Thoracic aorta (tissue), 2 donors: Measurements from ENCODE around the gene ZNF385B. TPM values are rescaled to one million over a fixed set of nuclear protein-coding genes. Genes with fewer than 3 reads are reported as not detected.

Experiments used
- ATAC-seq: fragments of 150-250 bp; one replicate; pipeline ENCODE4 v1.8.0; 2017; ENCODE audit warnings: low read depth; ENCODE audit not compliant: insufficient number of reproducible peaks, low FRiP score
- DNase-seq: peaks from one replicate; pipeline ENCODE4 v3.0.0-alpha.2; 2020; ENCODE audit warnings: low spot score
- H3K27ac ChIP-seq, 2 donors: fragments of 200-600 bp; sonication (generic); 1 replicate in 1 of 2; 2 replicates in 1 of 2; pipeline ENCODE4 v1.5.1; 2016; ENCODE audit warnings: mild to moderate bottlenecking in 2 of 2, moderate library complexity in 2 of 2
- H3K27me3 ChIP-seq: fragments of 200-600 bp; sonication (generic); replicated peaks from 2 replicates; pipeline ENCODE4 v1.6.0; 2016; ENCODE audit warnings: mild to moderate bottlenecking; ENCODE audit not compliant: insufficient read depth
- H3K36me3 ChIP-seq: fragments of 200-600 bp; sonication (generic); one replicate; pipeline ENCODE4 v1.5.1; 2016
- H3K4me1 ChIP-seq, 2 donors: fragments of 200-600 bp; sonication (generic); 1 replicate in 1 of 2; 2 replicates in 1 of 2; pipeline versions ENCODE4 v1.5.1 to v1.6.0; 2016; ENCODE audit warnings: low read depth in 2 of 2, mild to moderate bottlenecking in 1 of 2; ENCODE audit not compliant: control insufficient read depth in 1 of 2
- H3K4me3 ChIP-seq: fragments of 200-600 bp; sonication (generic); 2 replicates; pipeline ENCODE4 v1.5.1; 2016; ENCODE audit warnings: mild to moderate bottlenecking
- H3K9me3 ChIP-seq: fragments of 200-600 bp; sonication (generic); 2 replicates; pipeline ENCODE4 v1.5.1; 2016
- total RNA-seq, 2 donors: library from RNA; depleted of rRNA; stranded (reverse); fragments of >200 nt; gene quantifications; one replicate each; pipeline versions ENCODE4 v1.1.0 to v1.2.3, GENCODE V29; 2016
- TF ChIP-seq, protein P1 (sequence below): fragments of 200-600 bp; sonication (generic); IDR thresholded peaks from one replicate; pipeline ENCODE4 v1.5.1; 2019; ENCODE audit warnings: antibody characterized with exemption

Gene ZNF385B
- total RNA-seq, 2 donors from 2014 or later, result 0.41 to 1.9 TPM

DNA sequence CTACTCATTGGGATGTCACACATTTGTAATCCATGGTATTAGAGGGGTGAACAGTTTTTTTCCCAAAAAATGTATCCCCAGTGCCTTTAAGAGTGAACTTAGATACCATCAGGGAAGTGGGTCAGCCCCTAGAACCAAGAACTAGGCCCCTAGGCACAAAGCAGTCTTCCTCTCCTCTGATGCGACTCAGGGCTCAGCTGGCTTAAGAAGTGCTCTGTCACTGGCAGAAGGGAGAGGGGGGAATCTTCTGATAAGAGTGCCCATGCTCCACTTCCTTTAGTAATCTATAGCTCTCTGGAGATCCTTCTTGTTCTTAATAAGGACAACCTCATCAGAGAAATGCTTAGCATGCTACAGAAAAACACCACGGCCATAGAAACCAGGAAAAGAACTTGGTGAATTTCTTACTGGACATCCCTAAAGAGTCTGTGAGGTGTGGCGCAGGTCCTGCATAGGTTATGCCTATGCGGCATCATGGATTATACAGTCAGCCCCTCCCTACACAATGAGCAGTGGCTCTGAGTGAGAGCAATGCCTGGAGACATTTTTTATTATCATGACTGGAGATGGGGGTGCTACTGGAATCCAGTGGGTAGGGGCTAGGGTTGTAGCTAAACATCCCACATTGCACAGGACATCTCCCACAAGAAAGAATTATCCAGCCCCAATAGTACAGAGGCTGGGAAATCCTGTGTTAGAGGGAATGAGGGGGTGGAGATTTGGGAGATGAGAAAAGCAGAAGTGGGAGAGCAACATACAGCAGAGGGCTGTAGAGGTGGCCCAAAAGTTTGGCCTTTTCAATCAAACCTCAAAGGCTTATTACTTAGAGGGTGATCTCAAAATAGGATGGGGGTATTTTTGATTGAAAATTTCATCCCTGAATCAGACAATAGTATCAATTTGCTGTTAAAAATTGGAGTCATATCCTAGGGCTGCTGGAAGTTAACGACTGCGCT lies 21.7 kb upstream of the ZNF385B start:
- ATAC-seq (no peak), DNase-seq (no peak)
- no peaks in the 10 kb centered on the region for H3K4me1 ChIP-seq
- H3K4me3 ChIP-seq, result no peak overlapping the region
- H3K9me3 ChIP-seq, result no peaks in the 10 kb centered on the region
- H3K36me3 ChIP-seq, result no peaks in the 10 kb centered on the region
- TF ChIP-seq, protein P1, sequence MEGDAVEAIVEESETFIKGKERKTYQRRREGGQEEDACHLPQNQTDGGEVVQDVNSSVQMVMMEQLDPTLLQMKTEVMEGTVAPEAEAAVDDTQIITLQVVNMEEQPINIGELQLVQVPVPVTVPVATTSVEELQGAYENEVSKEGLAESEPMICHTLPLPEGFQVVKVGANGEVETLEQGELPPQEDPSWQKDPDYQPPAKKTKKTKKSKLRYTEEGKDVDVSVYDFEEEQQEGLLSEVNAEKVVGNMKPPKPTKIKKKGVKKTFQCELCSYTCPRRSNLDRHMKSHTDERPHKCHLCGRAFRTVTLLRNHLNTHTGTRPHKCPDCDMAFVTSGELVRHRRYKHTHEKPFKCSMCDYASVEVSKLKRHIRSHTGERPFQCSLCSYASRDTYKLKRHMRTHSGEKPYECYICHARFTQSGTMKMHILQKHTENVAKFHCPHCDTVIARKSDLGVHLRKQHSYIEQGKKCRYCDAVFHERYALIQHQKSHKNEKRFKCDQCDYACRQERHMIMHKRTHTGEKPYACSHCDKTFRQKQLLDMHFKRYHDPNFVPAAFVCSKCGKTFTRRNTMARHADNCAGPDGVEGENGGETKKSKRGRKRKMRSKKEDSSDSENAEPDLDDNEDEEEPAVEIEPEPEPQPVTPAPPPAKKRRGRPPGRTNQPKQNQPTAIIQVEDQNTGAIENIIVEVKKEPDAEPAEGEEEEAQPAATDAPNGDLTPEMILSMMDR, result no peak
- no peaks in the 10 kb centered on the region for H3K27me3 ChIP-seq
- no peak overlapping the region for H3K27ac ChIP-seq

DNA sequence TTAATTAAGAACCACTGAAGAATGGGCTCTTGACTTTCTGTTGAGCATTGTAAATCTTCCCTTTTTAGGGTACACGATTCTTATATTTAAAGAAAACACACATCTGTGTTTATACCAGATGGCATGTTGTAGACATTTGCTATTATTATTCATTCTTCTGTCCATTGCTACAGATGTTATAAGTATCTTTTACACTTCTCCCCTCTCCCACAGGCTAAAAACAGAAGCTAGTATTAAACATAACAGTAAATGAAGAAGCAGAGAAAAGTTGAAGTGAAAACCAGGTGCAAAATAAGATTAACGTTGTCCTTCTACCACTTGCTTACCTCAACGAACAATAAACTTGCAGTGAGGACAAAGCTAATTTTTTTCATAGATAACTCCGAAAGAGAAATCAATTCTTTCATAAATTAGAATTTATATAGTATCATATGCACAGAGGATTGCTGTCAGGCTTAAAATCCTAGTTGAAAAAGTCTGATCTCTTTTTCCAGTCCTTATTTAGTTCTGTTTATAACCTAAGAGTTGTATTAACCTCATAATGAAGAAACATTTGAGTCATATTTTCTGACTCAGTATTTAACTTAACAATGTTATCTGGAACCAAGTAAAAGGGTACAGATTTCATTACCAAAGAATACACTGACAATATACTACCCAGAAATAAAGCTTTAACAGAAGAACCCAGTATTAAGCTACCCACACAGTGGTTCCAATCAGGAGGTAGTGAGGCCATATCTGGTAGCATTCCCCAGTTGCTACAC lies 16.4 kb upstream of the ZNF385B start:
- H3K9me3 ChIP-seq, result no peaks in the 10 kb centered on the region
- no peaks in the 10 kb centered on the region for H3K4me1 ChIP-seq
- H3K36me3 ChIP-seq, result no peaks in the 10 kb centered on the region
- ATAC-seq (no peak), DNase-seq (no peak)
- H3K4me3 ChIP-seq, result no peak overlapping the region
- no peak overlapping the region for H3K27ac ChIP-seq
- TF ChIP-seq, protein P1, result no peak
- no peaks in the 10 kb centered on the region for H3K27me3 ChIP-seq

DNA sequence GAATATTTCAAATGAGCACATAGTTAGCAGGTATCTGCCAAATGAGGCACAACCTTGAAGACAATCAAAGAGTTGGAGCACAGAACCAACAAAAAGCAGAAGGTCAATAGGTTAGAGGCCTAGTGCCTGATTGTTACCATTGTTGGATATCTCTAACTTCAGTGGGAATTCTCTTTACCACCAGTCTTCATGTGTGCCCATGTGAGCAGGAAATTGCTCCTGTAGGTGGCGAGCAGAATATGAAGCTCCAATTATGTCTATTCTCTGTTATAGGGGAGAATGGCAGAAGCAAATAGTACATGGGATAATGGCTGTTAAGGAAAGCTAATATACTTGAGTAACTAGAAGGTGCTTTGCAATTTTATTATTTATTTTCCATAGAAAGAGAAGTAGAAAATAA lies 14.9 kb upstream of the ZNF385B start:
- ATAC-seq (no peak), DNase-seq (no peak)
- H3K27ac ChIP-seq, result no peak overlapping the region
- H3K27me3 ChIP-seq, result no peaks in the 10 kb centered on the region
- TF ChIP-seq, protein P1, result no peak
- no peaks in the 10 kb centered on the region for H3K9me3 ChIP-seq
- no peaks in the 10 kb centered on the region for H3K4me1 ChIP-seq
- H3K4me3 ChIP-seq, result no peak overlapping the region
- H3K36me3 ChIP-seq, result no peaks in the 10 kb centered on the region

DNA sequence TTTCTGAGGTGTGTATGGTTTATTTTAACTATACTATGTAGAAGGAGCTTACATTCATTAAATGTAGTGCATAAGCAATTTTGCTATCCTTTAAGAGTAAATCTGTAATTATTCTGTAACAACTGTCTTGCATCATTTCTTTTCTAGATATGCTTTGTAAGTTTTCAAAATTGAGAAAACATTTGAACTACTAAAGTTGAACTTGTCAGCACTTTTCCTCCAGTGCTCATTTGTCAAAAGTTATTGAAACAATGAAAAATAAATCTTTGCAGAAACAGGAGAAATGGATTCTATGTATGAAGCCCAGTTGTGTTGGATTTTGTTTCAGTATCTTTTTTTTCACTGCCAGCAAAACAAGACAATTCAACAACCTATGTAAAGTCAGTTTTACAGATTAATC lies 14.5 kb upstream of the ZNF385B start:
- TF ChIP-seq, protein P1, result no peak
- no peak for DNase-seq
- Histone ChIP-seq H3K4me3 (no peak overlapping the region), H3K9me3 (no peaks in the 10 kb centered on the region), H3K27me3 (no peaks in the 10 kb centered on the region), H3K4me1 (no peaks in the 10 kb centered on the region), H3K27ac (no peak overlapping the region), H3K36me3 (no peaks in the 10 kb centered on the region)
- ATAC-seq, result no peak

DNA sequence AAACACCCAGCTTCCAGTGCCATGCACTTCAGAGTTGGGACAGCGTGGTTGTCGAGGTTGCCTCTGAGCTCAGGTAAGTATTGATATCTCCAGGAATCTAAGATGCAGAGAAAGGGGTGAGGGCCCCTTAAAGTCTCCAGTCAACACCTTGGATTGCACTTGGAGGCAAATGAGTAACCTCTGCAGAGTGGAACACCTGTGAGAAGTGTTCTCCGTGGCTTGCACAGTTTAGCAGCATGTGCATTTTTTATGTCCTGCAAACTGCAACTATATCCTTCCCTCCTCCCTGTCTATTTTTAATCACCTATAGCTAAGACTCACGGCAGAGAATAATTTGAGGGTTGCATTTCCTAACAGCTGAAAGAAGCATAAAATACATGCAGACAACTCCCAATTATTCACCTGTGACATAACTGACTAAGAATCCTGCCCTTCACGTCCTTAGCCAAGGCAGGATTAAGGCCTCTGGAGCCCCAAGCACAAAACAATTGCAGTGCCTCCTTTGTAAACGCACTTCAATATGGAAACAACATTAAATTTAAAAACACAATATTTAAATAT lies 1.6 kb upstream of the ZNF385B start:
- TF ChIP-seq, protein P1, result no peak
- Histone ChIP-seq H3K27ac (no peak overlapping the region), H3K36me3 (no peaks in the 10 kb centered on the region), H3K9me3 (no peaks in the 10 kb centered on the region), H3K27me3 (no peaks in the 10 kb centered on the region), H3K4me1 (peaks cover 0 to 17% of the 10 kb centered on the region in 2 donors), H3K4me3 (no peak overlapping the region)
- no peak for ATAC-seq
- no peak for DNase-seq
